Stimulated activated CD8-positive, alpha-beta memory T cell treated with anti-CD3 and anti-CD28 coated beads, Interleukin-15, amount 100 ng/mL, for 1 hour (primary cell): ENCODE results near the gene MGME1.

Source experiments
- DNase-seq: peaks from one replicate; pipeline ENCODE4 v3.0.0-alpha.2; 2020; ENCODE audit warnings: low read depth

MGME1 gene

DNA sequence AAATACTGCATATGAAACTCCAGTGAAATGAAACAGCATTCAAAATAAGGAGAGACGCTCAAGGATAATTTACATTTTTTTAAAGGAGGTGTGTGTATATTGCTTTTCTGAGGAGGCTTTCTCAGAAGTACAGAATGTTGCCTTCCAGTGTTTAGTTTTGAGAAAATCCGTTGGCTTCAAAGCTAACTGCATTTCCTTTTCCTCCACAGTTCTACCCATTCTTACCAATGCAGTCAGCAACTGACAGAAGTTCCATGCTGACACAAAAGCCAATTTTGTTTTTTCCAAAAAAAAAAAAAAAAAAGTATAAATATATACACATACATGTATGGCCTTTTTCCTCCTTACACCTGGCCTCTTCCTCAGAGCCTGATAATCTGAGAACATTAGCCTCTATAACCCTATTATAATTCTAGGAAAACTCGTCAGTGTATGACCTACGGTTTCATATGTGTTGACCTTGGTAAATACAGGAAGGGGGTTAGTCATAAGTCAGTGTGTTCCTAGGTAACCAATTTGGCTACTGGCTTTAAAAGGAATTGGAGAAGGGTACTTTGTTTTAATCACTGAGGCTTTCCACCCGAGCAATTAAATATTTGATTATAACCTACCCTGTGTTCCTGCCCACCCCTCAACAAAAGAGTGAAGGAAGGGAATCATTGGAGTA is 24.2 kb downstream of the MGME1 start:
- DNase-seq: no peak

DNA sequence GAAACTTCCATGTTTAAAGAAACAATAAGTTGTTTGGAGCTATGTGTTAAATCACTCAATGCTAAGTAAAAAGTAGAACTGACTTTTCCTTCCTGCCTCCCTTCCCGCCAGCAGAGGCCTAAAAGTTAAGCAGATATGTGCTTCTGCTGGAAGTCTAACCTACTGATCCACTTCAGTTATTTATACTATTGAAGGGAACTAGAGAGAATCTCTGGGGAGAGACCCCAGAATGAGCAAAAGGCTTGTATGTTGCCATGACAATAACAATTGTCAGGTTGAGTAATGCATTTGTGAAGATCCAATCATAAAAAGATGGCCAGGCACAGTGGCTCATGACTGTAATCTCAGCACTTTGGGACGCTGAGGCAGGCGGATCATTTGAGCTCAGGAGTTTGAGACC is 24.7 kb downstream of the MGME1 start:
- DNase-seq: no peak

DNA sequence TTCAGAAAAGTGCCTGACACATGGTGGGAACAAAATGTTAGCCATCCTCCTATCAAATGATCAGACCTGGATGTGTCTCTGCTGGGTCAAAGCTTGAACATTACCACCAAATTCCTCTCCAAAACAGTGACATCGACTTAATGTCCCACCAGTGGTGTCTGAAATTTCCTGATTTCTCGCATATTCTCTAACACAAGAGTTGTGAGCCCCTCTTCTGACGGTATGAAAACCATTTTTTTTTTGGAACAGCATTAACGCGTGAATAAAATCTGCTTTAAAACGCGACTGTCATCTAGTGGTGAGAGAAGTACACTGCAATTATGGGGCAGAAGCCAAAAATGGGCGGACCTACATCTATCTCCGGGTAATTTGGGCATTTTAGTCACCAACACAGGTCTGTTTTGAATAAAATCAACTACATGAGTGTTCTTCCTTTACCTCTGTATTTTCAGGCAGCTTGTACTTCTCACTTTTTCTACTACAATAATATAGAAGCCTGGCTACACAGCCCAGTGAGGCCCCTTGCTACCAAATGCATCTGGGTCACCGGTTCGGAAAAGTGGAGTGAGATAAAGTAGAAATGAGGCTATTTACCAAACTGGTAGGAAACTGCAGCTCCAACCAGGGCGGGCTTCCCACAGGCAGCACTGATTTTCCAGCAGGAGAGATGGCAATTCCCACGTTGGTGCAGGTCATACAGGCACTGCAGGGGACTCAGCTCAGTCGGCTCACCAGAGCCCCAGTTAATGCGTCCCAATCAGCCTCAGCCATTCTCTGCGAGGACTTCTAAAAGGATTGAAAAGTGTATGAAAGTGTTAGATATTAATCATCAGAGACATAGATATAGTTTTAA is 27.4 kb downstream of the MGME1 start:
- no peak for DNase-seq

DNA sequence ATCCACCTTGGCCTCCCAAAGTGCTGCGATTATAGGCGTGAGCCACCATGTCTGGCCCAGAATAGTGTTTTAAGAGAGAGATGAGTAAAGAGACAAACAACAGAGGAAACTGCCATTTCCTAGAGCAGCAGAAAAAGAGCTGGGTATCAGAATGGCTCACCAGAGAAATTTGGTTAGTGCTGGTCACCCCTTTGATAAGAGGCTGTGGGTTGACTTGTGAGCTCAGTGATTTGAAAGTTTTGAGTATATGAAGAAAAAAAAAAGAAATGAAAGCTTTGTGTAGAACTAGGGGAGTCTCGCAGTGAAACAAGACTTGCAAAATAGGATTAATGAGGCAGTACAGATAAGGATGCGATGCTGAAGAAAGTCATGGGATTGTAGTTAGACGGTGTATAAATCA is 29.6 kb downstream of the MGME1 start:
- DNase-seq: no peak

DNA sequence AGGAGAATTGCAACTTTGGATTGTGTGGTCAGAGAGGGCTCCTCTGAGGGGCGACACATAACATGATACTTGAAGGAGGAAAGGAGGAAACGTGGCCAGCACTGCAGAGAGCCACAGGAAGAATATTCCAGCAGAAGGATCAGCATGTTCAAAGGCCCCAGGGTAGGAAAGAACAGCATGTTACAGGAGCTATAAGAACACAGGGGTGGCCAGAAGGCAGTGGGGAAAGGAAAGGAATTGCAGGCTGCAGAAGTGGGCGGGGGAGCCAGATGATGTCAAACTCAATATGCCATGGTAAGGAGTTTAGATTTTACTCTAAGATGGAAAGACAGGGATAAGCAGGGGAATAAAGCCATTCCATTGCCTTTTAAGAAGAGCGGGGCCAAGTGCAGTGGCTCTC is 30.7 kb downstream of the MGME1 start:
- no peak for DNase-seq

DNA sequence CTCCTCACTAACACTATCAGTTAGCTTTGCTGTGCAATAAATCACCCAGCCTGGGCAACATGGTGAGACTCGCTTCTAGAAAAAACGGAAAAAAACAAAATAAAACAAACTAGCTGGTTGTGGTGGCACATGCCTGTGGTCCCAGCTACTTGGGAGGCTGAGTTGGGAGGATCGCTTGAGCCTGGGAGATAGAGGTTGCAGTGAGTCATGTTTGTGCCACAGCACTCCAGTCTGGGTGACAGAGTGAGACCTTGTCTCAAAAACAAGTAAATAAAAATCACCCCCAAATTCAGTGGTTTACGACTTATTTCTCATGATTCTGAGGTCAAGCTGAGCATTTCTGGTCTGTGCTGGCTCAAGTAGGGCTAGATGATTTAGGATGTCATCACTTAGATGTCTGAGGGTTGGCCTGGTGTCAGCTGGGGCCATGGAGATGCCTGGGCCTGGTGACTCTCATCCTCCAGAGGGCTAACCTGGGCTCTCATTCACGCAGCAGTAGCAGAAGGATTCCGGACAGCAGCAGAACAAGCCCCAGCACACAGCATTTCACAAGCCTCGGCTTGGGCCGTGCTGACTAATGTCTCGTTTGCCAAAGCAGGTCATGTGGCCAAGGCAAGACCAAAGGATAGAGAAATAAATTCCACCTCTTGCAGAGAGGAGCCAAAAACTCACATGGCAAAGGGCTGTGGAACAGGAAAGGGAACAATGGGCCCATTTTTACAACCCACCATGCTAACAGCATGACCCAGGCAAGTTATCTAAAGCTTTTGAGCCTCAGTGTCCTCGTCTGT is 32.5 kb downstream of the MGME1 start:
- DNase-seq: no peak

DNA sequence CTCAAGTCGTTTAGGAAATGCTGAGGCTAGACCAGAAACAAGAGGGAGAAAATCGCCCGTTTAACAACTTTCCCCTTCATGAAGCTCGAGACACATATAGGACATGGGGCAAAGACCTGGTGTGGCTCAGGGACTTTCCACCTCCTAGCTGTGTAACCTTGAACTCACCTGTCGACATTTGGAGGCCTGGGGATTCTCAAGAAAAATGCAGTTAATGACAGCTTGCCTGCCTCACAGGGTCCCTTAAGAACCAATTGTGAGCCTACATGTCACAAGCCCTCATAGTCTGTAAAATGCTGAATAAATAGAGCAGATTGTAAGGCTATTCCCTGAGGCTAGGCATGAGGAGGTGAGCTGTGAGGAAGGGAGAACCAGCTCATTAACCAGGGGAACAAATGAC is 35.1 kb downstream of the MGME1 start:
- DNase-seq: no peak

DNA sequence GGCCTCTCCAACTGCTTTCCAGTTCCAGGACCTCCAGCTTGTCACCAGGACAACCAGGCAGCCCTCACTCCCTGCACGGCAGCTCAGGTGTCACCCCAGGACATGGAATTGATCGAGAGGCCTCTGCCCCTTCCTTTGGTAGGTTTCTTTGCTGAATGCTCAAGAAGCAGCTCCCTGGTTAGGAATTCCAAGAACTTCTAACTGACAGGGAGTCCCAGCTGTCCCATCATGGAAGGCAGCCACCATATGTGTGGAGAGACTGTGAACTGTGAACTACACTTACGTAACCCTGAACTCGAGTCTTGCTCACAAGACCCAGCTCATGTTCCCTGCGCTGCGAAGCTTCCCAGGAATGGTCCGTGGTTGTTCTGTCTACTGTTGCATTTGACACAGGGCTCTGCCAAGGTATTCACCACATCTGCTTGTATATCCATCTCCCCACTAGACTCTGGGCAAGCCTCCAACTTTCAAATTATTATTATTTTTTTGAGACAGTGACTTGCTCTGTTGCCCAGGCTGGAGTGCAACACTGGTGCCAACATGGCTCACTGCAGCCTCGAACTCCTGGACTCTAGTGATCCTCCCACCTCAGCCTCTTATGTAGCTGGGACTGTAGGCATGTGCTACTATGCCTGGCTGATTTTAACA is 35.7 kb downstream of the MGME1 start:
- no peak for DNase-seq

DNA sequence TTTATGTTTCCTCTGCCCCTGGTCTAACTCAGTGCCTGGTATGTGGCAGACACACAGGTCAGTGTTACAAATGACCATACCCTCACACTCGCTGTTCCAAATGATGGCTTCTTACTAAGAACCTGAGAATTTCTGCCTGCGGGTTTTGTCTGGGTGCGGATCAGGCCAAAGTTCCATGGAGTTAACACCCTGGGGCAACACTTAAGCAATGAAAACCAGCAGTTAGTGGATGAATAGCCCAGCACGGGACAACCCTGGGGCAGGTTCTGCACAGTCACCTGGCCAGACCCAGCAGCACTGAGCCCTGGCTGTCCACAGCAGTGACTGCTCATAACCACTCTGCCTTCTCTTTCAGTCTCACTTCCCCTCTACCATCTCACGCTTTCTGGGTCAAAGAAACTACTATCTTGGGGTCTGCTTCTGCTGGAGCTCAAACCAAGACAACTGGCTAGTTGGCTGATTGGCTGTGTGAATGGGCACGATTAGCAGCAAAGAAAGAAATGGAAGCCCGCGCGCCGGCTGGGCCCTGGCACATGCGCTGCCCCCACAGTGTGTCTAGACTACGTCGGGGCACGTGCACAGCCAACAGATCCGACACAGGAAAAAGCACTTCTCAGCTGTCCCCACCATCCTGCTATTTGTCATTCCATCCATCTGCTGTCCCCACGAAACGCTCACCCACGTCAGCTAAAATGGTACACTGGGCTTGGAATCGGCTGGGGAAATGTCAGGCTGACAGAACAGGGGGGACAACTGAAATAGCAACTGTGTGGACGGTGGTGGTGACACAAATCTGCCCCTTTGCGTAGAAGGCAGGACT is 36.6 kb downstream of the MGME1 start:
- DNase-seq: no peak

DNA sequence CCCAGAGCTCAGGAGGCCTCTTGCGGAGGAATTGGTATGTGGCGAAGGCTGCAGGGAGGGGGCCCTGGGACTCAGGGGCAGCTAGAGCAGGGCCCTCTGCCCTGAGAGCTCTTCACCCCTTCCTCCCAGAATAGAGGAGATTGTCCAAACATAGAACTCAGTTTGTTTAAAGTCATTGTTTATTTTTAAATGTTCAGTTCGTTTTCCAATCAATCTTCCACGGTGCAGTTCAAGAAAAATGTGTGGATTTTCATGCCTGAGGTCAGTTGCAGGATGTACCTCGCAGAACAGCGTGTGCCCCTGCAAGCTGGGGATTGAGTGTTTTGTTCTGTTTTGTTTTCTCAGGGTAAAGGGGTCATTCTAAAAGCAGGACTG is 37.2 kb downstream of the MGME1 start:
- DNase-seq: no peak

DNA sequence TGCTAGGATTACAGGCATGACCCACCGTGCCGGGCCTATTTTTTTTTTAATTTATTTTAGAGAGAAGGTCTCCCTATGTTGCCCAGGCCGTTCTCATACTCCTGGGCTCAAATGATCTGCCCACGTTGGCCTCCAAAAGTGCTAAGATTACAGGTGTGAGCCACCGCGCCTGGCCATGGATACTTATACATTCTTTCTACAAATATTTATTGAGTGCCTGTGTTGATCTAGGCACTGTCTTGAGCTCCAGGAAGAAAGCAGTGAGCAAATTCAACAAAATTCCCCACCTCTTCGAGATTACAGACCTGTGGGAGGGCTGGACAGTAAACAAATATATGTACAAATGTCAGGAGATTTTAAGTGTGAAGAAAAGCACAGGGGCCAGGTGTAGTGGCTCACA is 37.9 kb downstream of the MGME1 start:
- DNase-seq: no peak

DNA sequence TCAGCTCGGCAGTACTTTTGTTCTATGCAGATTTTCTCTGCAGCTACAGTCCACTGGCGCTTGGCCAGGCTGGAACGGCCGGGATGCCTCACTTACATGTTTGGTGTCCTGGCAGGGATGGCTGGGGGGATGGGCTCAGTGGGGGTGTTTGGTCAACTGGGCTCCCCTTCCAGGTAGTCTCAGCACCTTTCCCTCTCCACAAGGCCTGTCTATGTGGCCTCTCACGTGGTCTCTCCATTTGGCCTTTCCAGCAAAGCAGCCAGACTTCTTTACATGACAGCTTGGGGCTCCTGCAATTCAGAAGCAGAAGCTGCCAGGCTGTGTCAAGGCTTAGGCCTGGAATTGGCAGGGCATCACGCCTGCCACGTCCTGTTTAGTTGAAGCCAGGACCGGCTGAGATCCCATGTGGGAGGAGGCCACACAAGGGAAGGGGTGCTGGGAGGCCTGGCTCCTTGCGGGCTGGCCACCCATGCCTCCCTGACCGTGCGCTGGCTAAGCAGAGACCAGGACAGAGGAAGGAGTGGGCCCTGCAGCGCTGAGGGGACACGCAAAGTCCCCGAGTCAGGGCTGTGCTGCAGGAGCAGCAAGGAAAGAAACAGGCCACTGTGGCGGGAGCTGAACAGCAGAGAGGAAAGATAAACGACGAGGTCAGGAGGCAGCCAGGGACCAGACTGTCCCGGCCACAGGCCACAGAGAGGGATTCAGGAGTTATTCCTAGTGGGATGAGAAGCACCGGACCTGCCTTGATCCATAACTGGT is 38.9 kb downstream of the MGME1 start:
- no peak for DNase-seq

DNA sequence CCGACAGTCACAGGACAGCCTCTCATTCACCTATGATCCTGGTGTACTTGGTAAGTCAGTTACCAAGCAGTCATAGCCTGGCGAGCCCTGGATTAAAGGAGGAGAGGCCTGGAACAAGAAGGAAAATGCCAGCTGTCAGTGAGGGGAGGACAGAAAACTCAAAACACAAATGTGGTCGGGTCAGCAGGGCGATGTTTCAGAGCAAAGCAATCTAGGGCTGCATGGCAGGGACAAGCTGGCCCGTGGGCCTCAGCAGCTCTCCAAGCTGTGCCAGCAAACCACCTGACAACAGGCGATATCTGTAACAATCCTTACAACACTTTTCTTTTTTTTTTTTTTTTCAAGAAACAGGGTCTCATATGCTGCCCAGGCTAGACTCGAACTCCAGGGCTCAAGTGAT is 40.3 kb downstream of the MGME1 start:
- DNase-seq: no peak

DNA sequence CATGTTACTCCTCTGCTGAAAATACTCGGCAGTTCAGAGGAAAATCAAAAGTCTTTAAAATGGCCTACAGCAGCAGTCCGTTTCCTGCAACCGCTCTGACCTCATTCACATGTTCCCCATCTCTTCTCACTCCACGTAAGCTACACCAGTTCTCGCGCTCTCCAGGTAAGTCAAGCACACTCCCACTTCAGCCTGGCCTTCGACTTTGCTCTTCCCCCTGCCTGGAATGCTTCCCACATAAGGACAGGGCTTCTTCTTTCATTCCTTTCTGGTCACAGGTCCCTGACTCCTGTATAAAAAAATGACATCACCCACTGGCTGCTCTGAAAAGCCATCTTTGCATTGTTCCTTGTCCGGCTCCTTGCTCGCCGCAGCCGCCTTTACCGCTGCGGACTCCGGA is 42.7 kb downstream of the MGME1 start:
- no peak for DNase-seq

DNA sequence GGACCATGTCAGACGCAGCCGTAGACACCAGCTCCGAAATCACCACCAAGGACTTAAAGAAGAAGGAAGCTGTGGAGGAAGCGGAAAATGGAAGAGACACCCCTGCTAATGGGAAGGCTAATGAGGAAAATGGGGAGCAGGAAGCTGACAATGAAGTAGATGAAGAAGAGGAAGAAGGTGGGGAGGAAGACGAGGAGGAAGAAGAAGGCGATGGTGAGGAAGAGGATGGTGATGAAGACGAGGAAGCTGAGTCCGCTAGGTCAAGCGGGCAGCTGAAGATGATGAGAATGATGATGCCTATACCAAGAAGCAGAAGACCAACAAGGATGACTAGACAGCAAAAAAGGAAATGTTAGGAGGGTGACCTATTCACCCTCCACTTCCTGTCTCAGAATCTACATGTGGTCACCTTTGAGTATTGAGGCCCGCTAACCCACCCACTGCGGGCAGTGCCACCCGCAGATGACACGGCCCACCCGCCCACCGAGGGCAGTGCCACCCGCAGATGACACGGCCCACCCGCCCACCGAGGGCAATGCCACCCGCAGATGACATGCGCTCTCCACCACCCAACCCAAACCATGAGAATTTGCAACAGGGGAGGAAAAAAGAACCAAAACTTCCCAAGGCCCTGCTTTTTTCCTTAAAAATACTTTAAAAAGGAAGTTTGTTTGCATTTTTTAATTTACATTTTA is 43.3 kb downstream of the MGME1 start:
- DNase-seq: no peak

DNA sequence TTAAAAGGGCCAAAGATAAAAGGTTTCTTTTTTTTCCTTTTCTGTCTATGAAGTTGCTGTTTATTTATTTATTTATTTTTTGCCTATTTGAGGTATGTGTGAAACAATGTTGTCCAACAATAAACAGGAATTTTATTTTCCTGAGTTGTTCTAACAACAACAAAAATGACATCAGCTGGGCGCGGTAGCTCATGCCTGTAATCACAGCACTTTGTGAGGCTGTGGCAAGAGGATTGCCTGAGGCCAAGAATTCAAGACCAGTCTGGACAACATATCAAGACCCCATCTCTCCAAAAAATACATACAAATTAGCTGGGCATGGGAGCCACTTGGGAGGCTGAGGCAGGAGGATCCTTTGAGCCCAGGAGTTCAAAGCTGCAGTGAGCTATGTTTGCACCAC is 44.1 kb downstream of the MGME1 start:
- DNase-seq: no peak

DNA sequence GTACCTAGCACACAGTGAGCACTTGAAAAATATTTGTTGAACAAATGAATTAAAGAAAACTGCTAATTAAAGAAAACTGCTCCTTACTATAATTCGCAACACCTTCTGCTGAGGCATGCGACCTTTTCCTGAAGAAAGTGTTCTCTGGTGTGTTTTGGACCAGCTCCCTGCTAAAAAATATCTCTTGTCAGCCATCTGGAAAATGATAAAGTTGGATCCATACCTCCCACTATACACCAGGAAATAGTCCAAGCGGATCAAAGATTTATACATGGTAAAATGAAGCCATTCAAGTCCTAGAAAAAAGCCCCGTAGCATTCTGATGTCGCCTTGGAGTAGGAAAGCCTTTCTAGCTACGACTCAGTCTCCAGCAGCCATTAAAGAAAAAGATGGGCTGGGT is 45.6 kb downstream of the MGME1 start:
- DNase-seq: no peak

DNA sequence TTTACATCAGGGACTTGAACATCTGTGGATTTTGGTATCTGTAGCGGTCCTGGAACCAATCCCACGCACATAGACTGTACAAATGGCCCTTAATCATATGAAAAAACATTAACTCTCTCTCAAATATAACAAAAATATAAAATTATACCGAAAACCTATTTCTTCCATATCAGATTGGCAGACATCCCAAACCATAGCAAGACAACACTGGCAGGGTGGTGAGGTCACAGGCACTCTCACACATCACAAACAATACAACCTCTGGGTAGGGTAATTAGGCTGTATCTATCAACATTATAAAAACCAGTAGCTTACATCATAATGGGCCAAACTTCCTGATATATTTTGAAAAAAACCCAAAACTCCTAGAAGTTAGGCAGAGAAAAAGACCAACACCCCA is 48.0 kb downstream of the MGME1 start:
- DNase-seq: no peak

DNA sequence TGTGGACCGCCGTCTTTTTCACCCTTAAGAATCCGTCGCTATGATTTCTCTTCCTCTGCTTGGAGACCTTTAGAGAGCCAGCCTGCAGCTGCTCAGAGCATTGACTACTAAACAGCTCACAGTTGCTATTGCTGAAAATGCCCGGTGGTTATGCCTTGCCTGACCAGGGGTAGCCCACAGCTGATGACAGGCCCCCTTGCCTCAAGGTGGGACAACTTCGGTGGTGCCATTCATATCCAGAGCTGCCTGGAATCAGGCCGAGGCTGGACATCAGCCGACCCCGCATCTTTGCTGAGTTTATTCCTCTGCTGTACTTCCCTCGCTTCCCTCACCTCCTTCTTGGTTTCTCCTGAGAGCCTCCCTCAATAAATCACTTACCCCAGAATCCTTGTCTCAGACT is 49.3 kb downstream of the MGME1 start:
- no peak for DNase-seq

DNA sequence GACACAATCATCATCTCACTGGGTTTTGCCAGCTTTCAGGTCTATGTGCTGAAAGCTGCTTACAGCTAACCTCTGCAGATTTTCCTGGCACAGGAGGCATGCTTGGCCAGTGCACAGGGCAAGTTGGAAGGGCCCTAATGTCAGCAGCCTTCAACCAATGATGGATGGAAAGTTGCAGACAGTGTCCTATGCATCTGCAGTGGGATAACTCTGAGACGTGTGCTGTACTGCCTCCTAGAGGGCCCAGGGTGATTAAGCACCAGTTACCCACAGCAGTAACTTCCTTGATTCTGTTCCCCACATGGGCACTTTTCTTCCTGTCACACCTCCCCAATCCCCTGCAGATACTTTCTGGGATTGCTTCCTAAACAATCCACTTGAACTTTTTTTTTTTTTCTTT is 50.2 kb downstream of the MGME1 start:
- DNase-seq: no peak
